Measurements from ENCODE around the gene MAPK8IP3.
"Not testable (repeated sequence)": the region's sequence is repeated elsewhere in the genome, so short reads cannot be mapped to it uniquely, and the experiment has no call there.

DNA sequence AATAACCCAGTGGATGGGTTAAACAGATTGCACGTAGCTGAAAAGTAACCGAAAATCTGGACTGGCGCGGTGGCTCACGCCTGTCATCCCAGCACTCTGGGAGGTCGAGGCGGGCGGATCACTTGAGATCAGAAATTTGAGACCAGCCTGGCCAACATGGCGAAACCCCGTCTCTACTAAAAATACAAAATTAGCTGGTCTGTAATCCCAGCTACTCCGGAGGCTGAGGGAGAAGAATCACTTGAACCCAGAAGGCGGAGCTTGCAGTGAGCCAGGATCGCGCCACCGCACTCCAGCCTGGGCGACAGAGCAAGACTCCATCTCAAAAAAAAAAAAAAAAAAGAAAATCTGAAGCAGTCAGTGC, 689 bp upstream of the MAPK8IP3 start:
- TF ChIP-seq, protein P1, sequence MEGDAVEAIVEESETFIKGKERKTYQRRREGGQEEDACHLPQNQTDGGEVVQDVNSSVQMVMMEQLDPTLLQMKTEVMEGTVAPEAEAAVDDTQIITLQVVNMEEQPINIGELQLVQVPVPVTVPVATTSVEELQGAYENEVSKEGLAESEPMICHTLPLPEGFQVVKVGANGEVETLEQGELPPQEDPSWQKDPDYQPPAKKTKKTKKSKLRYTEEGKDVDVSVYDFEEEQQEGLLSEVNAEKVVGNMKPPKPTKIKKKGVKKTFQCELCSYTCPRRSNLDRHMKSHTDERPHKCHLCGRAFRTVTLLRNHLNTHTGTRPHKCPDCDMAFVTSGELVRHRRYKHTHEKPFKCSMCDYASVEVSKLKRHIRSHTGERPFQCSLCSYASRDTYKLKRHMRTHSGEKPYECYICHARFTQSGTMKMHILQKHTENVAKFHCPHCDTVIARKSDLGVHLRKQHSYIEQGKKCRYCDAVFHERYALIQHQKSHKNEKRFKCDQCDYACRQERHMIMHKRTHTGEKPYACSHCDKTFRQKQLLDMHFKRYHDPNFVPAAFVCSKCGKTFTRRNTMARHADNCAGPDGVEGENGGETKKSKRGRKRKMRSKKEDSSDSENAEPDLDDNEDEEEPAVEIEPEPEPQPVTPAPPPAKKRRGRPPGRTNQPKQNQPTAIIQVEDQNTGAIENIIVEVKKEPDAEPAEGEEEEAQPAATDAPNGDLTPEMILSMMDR (IDR thresholded peaks at IDR 0.05; ENCODE audit: insufficient read depth, low read length, poor library complexity, severe bottlenecking), result not testable (repeated sequence)
- not testable (repeated sequence) for TF ChIP-seq EZH2phosphoT487 (conservative IDR thresholded peaks at IDR 0.05; ENCODE audit: low read length)

All from SU-DHL-6 (cell line).